GM12878 (cell line): ENCODE measurements around the gene DIAPH1. TPM values are rescaled to one million over a fixed set of nuclear protein-coding genes. Genes with fewer than 3 reads are reported as not detected.

Source experiments
- ATAC-seq: fragments of 200-7000 bp; cut with Tn5 transposase; 3 replicates; pipeline ENCODE4 v1.9.1; 2020; ENCODE audit warnings: mild to moderate bottlenecking, moderate library complexity
- BruUV-seq: library from RNA; stranded (reverse); fragments of 400-500 nt; replicated peaks from 2 replicates; lab custom pipeline; 2021; lab: Mats Ljungman, UMichigan
- CTCF ChIA-PET: fragments of 300-600 bp; sonication (Branson Sonifier 250); formaldehyde crosslinking; extraction: SDS; loops from one replicate; lab custom pipeline; 2021; ENCODE audit warnings: inconsistent platforms; lab: Yijun Ruan, JAX
- POLR2A ChIA-PET: fragments of 350-600 bp; formaldehyde crosslinking; extraction: SDS; loops from one replicate; lab custom pipeline; 2021; ENCODE audit warnings: inconsistent platforms; lab: Charles Lee
- RAD21 ChIA-PET: fragments of 300-600 bp; sonication (Branson Sonifier 250); formaldehyde crosslinking; loops from one replicate; lab custom pipeline; 2023; ENCODE audit warnings: antibody characterized with exemption; ENCODE audit not compliant: unreplicated experiment; lab: Charles Lee
- SMC1A ChIA-PET: fragments of 300-600 bp; sonication (Branson Sonifier 250); formaldehyde crosslinking; loops from one replicate; lab custom pipeline; 2023; ENCODE audit not compliant: unreplicated experiment, uncharacterized antibody; lab: Charles Lee
- DNase-seq: peaks from one replicate; pipeline ENCODE4 v3.0.0-alpha.2; 2011; ENCODE audit warnings: low read depth, low spot score
- FAIRE-seq: peaks from 3 replicates; lab custom pipeline; 2011; peaks lifted over from hg19 to GRCh38; lab: Jason Lieb, UNC
- H2AFZ ChIP-seq: 2 replicates; pipeline ENCODE4 v1.6.0; 2011; ENCODE audit warnings: low read depth, low read length, control low read depth; ENCODE audit not compliant: control insufficient read depth
- H3K27ac ChIP-seq: 2 replicates; pipeline ENCODE4 v1.5.1; 2011; ENCODE audit warnings: control low read depth; ENCODE audit not compliant: control insufficient read depth, insufficient read depth
- H3K27me3 ChIP-seq, 2 experiments: replicated peaks in 1 of 2; 2 replicates each; pipeline versions ENCODE4 v1.6.0 to v1.6.1; 2011; ENCODE audit warnings: low read length in 1 of 2; ENCODE audit not compliant: control insufficient read depth in 2 of 2, insufficient read depth in 2 of 2
- H3K36me3 ChIP-seq, 2 experiments: 2 replicates each; pipeline ENCODE4 v1.5.1; 2011; ENCODE audit warnings: low read length in 1 of 2; ENCODE audit not compliant: control insufficient read depth in 2 of 2, insufficient read depth in 2 of 2
- H3K4me1 ChIP-seq: 2 replicates; pipeline ENCODE4 v1.6.1; 2011; ENCODE audit warnings: mild to moderate bottlenecking, low read length, moderate library complexity, mixed read lengths; ENCODE audit not compliant: control insufficient read depth, insufficient read depth
- H3K4me2 ChIP-seq: 2 replicates; pipeline ENCODE4 v1.6.0; 2011; ENCODE audit warnings: control low read depth; ENCODE audit not compliant: control insufficient read depth, insufficient read depth
- H3K4me3 ChIP-seq: fragments of 200-600 bp; sonication (generic); 2 replicates; pipeline ENCODE4 v1.5.1; 2016
- H3K79me2 ChIP-seq: 2 replicates; pipeline ENCODE4 v1.6.0; 2011; ENCODE audit warnings: low read length; ENCODE audit not compliant: control insufficient read depth, insufficient read depth
- H3K9ac ChIP-seq: 2 replicates; pipeline ENCODE4 v1.8.0; 2011; ENCODE audit warnings: low read length, control low read depth, mixed read lengths; ENCODE audit not compliant: control insufficient read depth, insufficient read depth
- H3K9me3 ChIP-seq: replicated peaks from 3 replicates; pipeline ENCODE4 v1.5.1; 2011; ENCODE audit warnings: mild to moderate bottlenecking, low read length; ENCODE audit not compliant: control insufficient read depth, insufficient read depth
- H4K20me1 ChIP-seq: 2 replicates; pipeline ENCODE4 v1.6.0; 2011; ENCODE audit not compliant: control insufficient read depth, insufficient read depth
- ATF2 ChIP-seq: IDR thresholded peaks from 2 replicates; pipeline ENCODE4 v1.6.1; 2012; ENCODE audit warnings: low read length, inconsistent platforms
- ATF3 ChIP-seq: IDR thresholded peaks from 2 replicates; pipeline ENCODE4 v1.6.1; 2011; ENCODE audit warnings: low read depth, mild to moderate bottlenecking, low read length, moderate library complexity, borderline replicate concordance; ENCODE audit errors: extremely low read depth
- BHLHE40 ChIP-seq, 2 experiments: fragments of 450-650 bp in 1 of 2; IDR thresholded peaks; 2 replicates each; pipeline ENCODE4 v1.6.1; 2011 to 2017; ENCODE audit warnings: low read depth in 2 of 2, borderline replicate concordance in 1 of 2, improper control_type of control experiment in 1 of 2, low read length in 1 of 2, mild to moderate bottlenecking in 1 of 2
- EGR1 ChIP-seq, 2 experiments: IDR thresholded peaks; 1 replicate in 1 of 2; 2 replicates in 1 of 2; pipeline ENCODE4 v1.6.1; 2011 to 2012; ENCODE audit warnings: low read depth in 2 of 2, low read length in 2 of 2, borderline replicate concordance in 1 of 2, mild to moderate bottlenecking in 1 of 2, moderate library complexity in 1 of 2
- FOS ChIP-seq: IDR thresholded peaks from 3 replicates; pipeline ENCODE4 v1.6.1; 2011; ENCODE audit warnings: borderline replicate concordance; ENCODE audit not compliant: insufficient read length; ENCODE audit errors: extremely low read depth
- PAX8 ChIP-seq: fragments of 450-650 bp; IDR thresholded peaks from 2 replicates; pipeline ENCODE4 v1.6.1; 2017; ENCODE audit warnings: mild to moderate bottlenecking, moderate library complexity
- RUNX3 ChIP-seq: IDR thresholded peaks from 2 replicates; pipeline ENCODE4 v1.6.1; 2012; ENCODE audit warnings: low read length, inconsistent platforms
- SIX5 ChIP-seq: IDR thresholded peaks from 2 replicates; pipeline ENCODE4 v1.6.1; 2011; ENCODE audit warnings: mild to moderate bottlenecking, low read depth, low read length, moderate library complexity; ENCODE audit not compliant: severe bottlenecking
- TBL1XR1 ChIP-seq: IDR thresholded peaks from 2 replicates; pipeline ENCODE4 v1.6.1; 2012; ENCODE audit warnings: low read depth, low read length, improper control_type of control experiment
- ZBTB33 ChIP-seq: fragments of 450-650 bp; IDR thresholded peaks from 2 replicates; pipeline ENCODE4 v1.6.1; 2017; ENCODE audit warnings: mild to moderate bottlenecking
- ZBTB40 ChIP-seq: fragments of 450-650 bp; IDR thresholded peaks from 2 replicates; pipeline ENCODE4 v1.6.1; 2016; ENCODE audit warnings: mild to moderate bottlenecking, moderate library complexity, borderline replicate concordance
- ZNF24 ChIP-seq: fragments of 450-650 bp; IDR thresholded peaks from 2 replicates; pipeline ENCODE4 v1.6.1; 2017; ENCODE audit warnings: antibody characterized with exemption, mild to moderate bottlenecking
- ZNF384 ChIP-seq: IDR thresholded peaks from 2 replicates; pipeline ENCODE4 v1.6.1; 2012; ENCODE audit warnings: low read depth, mild to moderate bottlenecking, low read length, improper control_type of control experiment, borderline replicate concordance
- WGBS: methylation state at CpG from one replicate; pipeline ENCODE4 v1.1.6; 2016; ENCODE audit warnings: low lambda C conversion rate; ENCODE audit not compliant: insufficient replicate concordance, insufficient coverage; ENCODE audit errors: missing lambda C conversion rate; 5-methylcytosine and 5-hydroxymethylcytosine counted together
- in situ Hi-C: fragments of 300-500 bp; cut with MboI; formaldehyde crosslinking; loops from 9 replicates; pipeline ENCODE4 v1.14.3; 2018; ENCODE audit warnings: mixed read lengths
- intact Hi-C: fragments of 100-400 bp; cut with micrococcal nuclease; formaldehyde crosslinking; loops from one replicate; pipeline ENCODE4 v1.14.2; 2022; ENCODE audit not compliant: unreplicated experiment
- polyA plus RNA-seq, 11 experiments: library from polyadenylated mRNA; depleted of rRNA in 4 of 11; unstranded in 6 of 11; stranded (reverse) in 5 of 11; fragments of >200 nt; fragmentation: Nextera tagmentation in 4 of 11; fragmentation: Illumina TruSeq in 1 of 11; extraction: Ambion mirVana in 4 of 11; extraction: Trizol in 1 of 11; gene quantifications; 1 replicate in 1 of 11; 2 replicates in 10 of 11; pipeline versions ENCODE4 v1.2.1 to v1.2.3, GENCODE V29; 2011 to 2016; ENCODE audit warnings: inconsistent platforms in 2 of 11, missing spikeins in 2 of 11, low read depth in 1 of 11
- total RNA-seq, 4 experiments: library from RNA; depleted of rRNA in 3 of 4; stranded (reverse); fragments of >200 nt in 3 of 4; fragmentation: Illumina TruSeq in 1 of 4; extraction: Trizol in 1 of 4; gene quantifications; 2 replicates each; pipeline versions ENCODE4 v1.2.1 to v1.2.3, GENCODE V29; 2013 to 2021

DIAPH1 gene
- total and polyA plus RNA-seq, 10 of the 15 experiments (the other 5 are each of a cell fraction or from before 2014, with no cell fraction given): 37.8 to 168 (median 59.0) TPM

- ChIA-PET CTCF (interaction anchor here (1.1 to 11.2 kb wide), 18 partner anchors 9 to 335 kb away, joined by 3 to 137 read pairs (median 7); partner anchors contain the start of genes DIAPH1, FCHSD1, PCDHGA11 and RNF14), RAD21 (interaction anchor here (1.0 to 8.2 kb wide), 12 partner anchors 8 to 327 kb away, joined by 3 to 124 read pairs (median 6); partner anchors contain the start of gene DIAPH1), SMC1A (interaction anchor here (1.1 to 12.9 kb wide), 11 partner anchors 8 to 70 kb away, joined by 3 to 245 read pairs (median 9); partner anchors contain the start of genes DIAPH1 and FCHSD1), POLR2A (interaction anchor here (0.6 to 11.5 kb wide), 12 partner anchors 10 to 1597 kb away, joined by 3 to 215 read pairs (median 4); partner anchors contain the start of genes DIAPH1 and FCHSD1)
- H2AFZ ChIP-seq: no peak overlapping the region
- intact Hi-C loops: loop anchor here (2.0 kb wide), 1 partner anchor 15 kb away; the partner anchor contains the start of gene DIAPH1
- FAIRE-seq (peak; percentile 61), DNase-seq (peak; percentile 67), ATAC-seq (peak; percentile 69)
- no TSS peak for BruUV-seq
- peak overlapping the region; percentile 25; the same call in 1 of the 2 replicates for H3K9ac ChIP-seq
- peak overlapping the region; percentile 98 for H3K4me2 ChIP-seq
- in situ Hi-C loops: no loop called here
- peak overlapping the region; percentile 85 for H3K4me3 ChIP-seq
- no peaks in the 10 kb centered on the region for H4K20me1 ChIP-seq
- H3K9me3 ChIP-seq: no peaks in the 10 kb centered on the region
- peaks cover 37% of the 10 kb centered on the region for H3K4me1 ChIP-seq
- H3K79me2 ChIP-seq: peaks cover 59% of the 10 kb centered on the region
- WGBS: 19% methylated on average over 5 of the region's 5 CpGs
- peak overlapping the region; percentile 61 for H3K27ac ChIP-seq
- peaks cover 6 to 17% of the 10 kb centered on the region in 2 experiments for H3K36me3 ChIP-seq
- no peaks in the 10 kb centered on the region for H3K27me3 ChIP-seq
- TF ChIP-seq FOS (no peak), ATF2 (peak; percentile 70; the same call in 1 of the 2 replicates), SIX5 (no peak), EGR1 (IDR thresholded peaks at IDR 0.05; ENCODE audit: borderline replicate concordance in 1 of 2, low read depth in 2 of 2, low read length in 2 of 2) (no peak), BHLHE40 (IDR thresholded peaks at IDR 0.05; ENCODE audit: borderline replicate concordance in 1 of 2, low read depth in 2 of 2, low read length in 1 of 2) (0 out of 4 replicates have a peak, but pooled peaks have one; percentile 9 to 26), ATF3 (no peak), ZBTB33 (no peak), RUNX3 (peak; percentile 82), ZBTB40 (no peak), TBL1XR1 (0 out of 2 replicates have a peak, but pooled peaks have one; percentile 40), PAX8 (no peak), ZNF384 (peak; percentile 63), ZNF24 (0 out of 2 replicates have a peak, but pooled peaks have one; percentile 36)
Observed at GRCh38 chr5:141633871-141634561, 15.2 kb upstream of the DIAPH1 start.
